ENCODE results near the gene COPS9. TPM values are rescaled to one million over a fixed set of nuclear protein-coding genes. Genes with fewer than 3 reads are reported as not detected.

COPS9 gene
- total RNA-seq, 1 donor from 2014 or later: 109 TPM

- Histone ChIP-seq H3K27me3 (ENCODE audit: low read depth) (peaks cover 24% of the 10 kb centered on the region), H3K4me3 (no peak overlapping the region), H3K4me1 (peaks cover 6% of the 10 kb centered on the region), H3K36me3 (no peaks in the 10 kb centered on the region), H3K9me3 (no peaks in the 10 kb centered on the region), H3K27ac (no peak overlapping the region)
- TF ChIP-seq, protein P1, sequence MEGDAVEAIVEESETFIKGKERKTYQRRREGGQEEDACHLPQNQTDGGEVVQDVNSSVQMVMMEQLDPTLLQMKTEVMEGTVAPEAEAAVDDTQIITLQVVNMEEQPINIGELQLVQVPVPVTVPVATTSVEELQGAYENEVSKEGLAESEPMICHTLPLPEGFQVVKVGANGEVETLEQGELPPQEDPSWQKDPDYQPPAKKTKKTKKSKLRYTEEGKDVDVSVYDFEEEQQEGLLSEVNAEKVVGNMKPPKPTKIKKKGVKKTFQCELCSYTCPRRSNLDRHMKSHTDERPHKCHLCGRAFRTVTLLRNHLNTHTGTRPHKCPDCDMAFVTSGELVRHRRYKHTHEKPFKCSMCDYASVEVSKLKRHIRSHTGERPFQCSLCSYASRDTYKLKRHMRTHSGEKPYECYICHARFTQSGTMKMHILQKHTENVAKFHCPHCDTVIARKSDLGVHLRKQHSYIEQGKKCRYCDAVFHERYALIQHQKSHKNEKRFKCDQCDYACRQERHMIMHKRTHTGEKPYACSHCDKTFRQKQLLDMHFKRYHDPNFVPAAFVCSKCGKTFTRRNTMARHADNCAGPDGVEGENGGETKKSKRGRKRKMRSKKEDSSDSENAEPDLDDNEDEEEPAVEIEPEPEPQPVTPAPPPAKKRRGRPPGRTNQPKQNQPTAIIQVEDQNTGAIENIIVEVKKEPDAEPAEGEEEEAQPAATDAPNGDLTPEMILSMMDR (IDR thresholded peaks at IDR 0.05): no peak
- intact Hi-C loops (cut with DNase I): no loop called here
- DNase-seq: peak; percentile 29
- no peak for ATAC-seq
Measured at GRCh38 chr2:240142859-240143258, 6.8 kb upstream of the COPS9 start.

DNA sequence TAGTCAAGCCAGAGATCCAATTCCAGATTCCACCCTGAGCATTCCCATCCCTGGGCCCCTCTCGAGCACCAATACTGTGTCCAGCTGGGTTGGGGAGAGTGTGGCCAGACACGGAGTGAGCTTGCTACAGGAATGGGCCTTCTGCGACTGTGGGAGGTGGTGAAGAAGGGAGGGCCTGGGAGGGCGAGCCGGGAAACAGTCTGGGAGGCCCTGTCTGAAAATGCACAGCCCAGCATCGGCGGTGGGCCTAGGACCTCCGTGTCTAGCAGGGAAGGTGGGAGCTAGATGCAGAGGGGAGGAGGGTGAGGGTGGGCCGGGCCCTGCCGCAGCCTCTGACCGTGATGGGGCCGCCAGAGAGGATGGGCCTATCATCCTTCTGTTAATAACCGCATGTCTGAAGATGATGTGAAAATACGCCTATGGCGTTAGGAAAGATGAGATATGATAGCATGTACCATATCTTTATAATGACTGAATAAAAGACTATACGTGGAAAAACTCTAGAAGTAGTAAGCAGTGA is 6.2 kb upstream of the COPS9 start:
- peaks cover 6% of the 10 kb centered on the region for H3K4me1 ChIP-seq
- H3K4me3 ChIP-seq: no peak overlapping the region
- no peak overlapping the region for H3K27ac ChIP-seq
- intact Hi-C loops (cut with DNase I): no loop called here
- ATAC-seq (no peak), DNase-seq (peak; percentile 36)
- H3K36me3 ChIP-seq: no peaks in the 10 kb centered on the region
- peaks cover 24% of the 10 kb centered on the region for H3K27me3 ChIP-seq (ENCODE audit: low read depth)
- TF ChIP-seq, protein P1 (IDR thresholded peaks at IDR 0.05): no peak
- no peaks in the 10 kb centered on the region for H3K9me3 ChIP-seq

DNA sequence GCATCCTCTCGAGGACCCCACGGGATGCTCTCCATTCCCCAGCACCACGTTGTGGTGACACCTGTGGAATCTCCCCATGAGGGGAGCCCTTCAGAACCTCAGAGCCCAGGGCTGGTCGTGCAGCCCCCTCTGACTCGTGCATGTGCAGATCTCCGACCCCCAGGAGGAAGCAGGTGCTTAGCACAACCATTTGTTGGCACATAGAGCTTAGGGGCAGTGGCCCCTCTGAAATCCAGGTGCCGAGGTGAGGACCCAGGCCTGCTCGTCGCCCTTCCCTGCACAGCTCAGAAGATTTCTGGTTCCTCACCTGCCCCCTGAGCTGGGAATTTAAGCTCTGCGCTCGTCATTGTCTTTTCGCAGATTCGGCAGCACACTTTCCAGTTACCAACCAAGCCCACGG is 5.6 kb upstream of the COPS9 start:
- Histone ChIP-seq H3K4me3 (no peak overlapping the region), H3K27me3 (ENCODE audit: low read depth) (peaks cover 24% of the 10 kb centered on the region), H3K36me3 (no peaks in the 10 kb centered on the region), H3K4me1 (peaks cover 6% of the 10 kb centered on the region), H3K27ac (no peak overlapping the region), H3K9me3 (no peaks in the 10 kb centered on the region)
- intact Hi-C loops (cut with DNase I): no loop called here
- peak; percentile 28 for DNase-seq
- no peak for ATAC-seq
- TF ChIP-seq, protein P1 (IDR thresholded peaks at IDR 0.05): no peak

- H3K4me1 ChIP-seq: peaks cover 6% of the 10 kb centered on the region
- H3K9me3 ChIP-seq: no peaks in the 10 kb centered on the region
- no peak overlapping the region for H3K27ac ChIP-seq
- intact Hi-C loops (cut with DNase I): no loop called here
- H3K36me3 ChIP-seq: no peaks in the 10 kb centered on the region
- DNase-seq: peak; percentile 17
- peaks cover 17% of the 10 kb centered on the region for H3K27me3 ChIP-seq (ENCODE audit: low read depth)
- H3K4me3 ChIP-seq: no peak overlapping the region
- no peak for ATAC-seq
- TF ChIP-seq, protein P1 (IDR thresholded peaks at IDR 0.05): no peak
Measured at GRCh38 chr2:240140920-240141319, 4.8 kb upstream of the COPS9 start.

DNA sequence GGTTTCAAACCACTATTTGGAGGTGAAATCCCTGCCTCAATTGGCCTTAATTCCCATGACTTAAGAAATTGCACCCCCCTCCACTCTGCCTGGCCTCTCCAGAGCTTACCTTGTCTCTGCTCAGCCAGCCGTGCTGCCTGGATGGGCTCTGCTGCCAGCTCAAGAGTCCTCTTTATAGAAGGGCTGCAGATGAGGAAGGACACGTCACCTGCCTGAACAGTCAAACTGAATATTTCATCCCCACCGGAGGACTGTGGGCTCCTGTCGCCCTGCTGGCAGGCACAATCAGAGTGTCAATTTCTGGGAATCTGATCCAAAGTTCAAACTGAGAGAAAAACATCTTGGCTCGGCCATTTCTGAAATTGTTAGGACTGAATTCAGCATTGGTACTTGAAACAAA is 4.4 kb upstream of the COPS9 start, which contains the start of gene OTOS:
Gene OTOS (minus strand): TSS at position 148 of the 400 bp plus-strand sequence. CDS start 332 bp downstream, outside the sequence.
- ATAC-seq (no peak), DNase-seq (peak; percentile 19)
- no peak within 1 kb of the TSS for H3K27ac ChIP-seq
- H3K9me3 ChIP-seq: no peaks in the 10 kb centered on the region
- intact Hi-C loops (cut with DNase I): no loop called here
- TF ChIP-seq, protein P1 (IDR thresholded peaks at IDR 0.05): no peak
- H3K4me1 ChIP-seq: peaks cover 7% of the 10 kb centered on the region
- no peaks in the 10 kb centered on the region for H3K36me3 ChIP-seq
- H3K27me3 ChIP-seq (ENCODE audit: low read depth): peaks cover 13% of the 10 kb centered on the region
- no peak within 1 kb of the TSS for H3K4me3 ChIP-seq

Data from lower lobe of right lung (tissue), 2 donors.